ENCODE measurements around the gene GPR55. TPM values are rescaled to one million over a fixed set of nuclear protein-coding genes. Genes with fewer than 3 reads are reported as not detected.
A peak's percentile ranks its signal among the peaks of the same experiment; 100 is the strongest.

The GPR55 gene
- total and polyA plus RNA-seq, 2 of the 8 experiments (the other 6 are each of a cell fraction or from before 2014, with no cell fraction given) = not detected

GRCh38 chr2:230874876-230875275 is 50.2 kb downstream of the GPR55 start:
- Histone ChIP-seq H4K91ac (replicated peaks; ENCODE audit: insufficient read length, low read length) (no peak overlapping the region), H3K27me3 (replicated peaks in 1 of 4; ENCODE audit: control insufficient read depth in 3 of 4, extremely low read depth in 1 of 4, insufficient read depth in 3 of 4, low read length in 3 of 4) (no peaks in the 10 kb centered on the region), H3K36me3 (ENCODE audit: control insufficient read depth in 2 of 4, insufficient read depth in 4 of 4, low read length in 3 of 4) (peaks cover 20 to 66% (median 46%) of the 10 kb centered on the region in 4 experiments), H3K27ac (ENCODE audit: low read depth, low read length) (no peak overlapping the region), H3K23me2 (ENCODE audit: low read depth, low read length) (no peaks in the 10 kb centered on the region), H2BK20ac (ENCODE audit: low read length) (no peak overlapping the region), H2BK12ac (ENCODE audit: low read depth, low read length) (no peak overlapping the region), H3K4me2 (ENCODE audit: insufficient read depth in 1 of 2, low read depth in 2 of 2, low read length in 2 of 2) (no peak overlapping the region), H2BK120ac (replicated peaks; ENCODE audit: low read depth, low read length) (no peak overlapping the region), H4K8ac (ENCODE audit: extremely low read depth, insufficient read depth, low read length) (no peak overlapping the region), H2AFZ (ENCODE audit: low read length) (no peak overlapping the region), H4K5ac (ENCODE audit: insufficient read length, low read depth, low read length) (no peak overlapping the region), H3K4me1 (replicated peaks in 1 of 4; ENCODE audit: control insufficient read depth in 3 of 4, insufficient read depth in 4 of 4, low read length in 3 of 4) (peaks cover 9 to 22% (median 19%) of the 10 kb centered on the region in 4 experiments), H3K14ac (ENCODE audit: insufficient read length) (no peak overlapping the region), H3K79me2 (ENCODE audit: control insufficient read depth in 1 of 2, insufficient read depth in 2 of 2, low read length in 2 of 2) (peaks cover 15 to 47% of the 10 kb centered on the region in 2 experiments; a peak in 3 of 4 replicates), H2BK5ac (ENCODE audit: low read depth, low read length) (peak overlapping the region; percentile 44; the same call in 1 of the 2 replicates), H3K9ac (replicated peaks in 1 of 4; ENCODE audit: extremely low read depth in 1 of 4, low read depth in 3 of 4, low read length in 3 of 4) (no peak overlapping the region), H3K56ac (replicated peaks; ENCODE audit: insufficient read length, low read depth, low read length) (no peak overlapping the region), H3K4ac (replicated peaks; ENCODE audit: insufficient read length, low read depth, low read length) (no peak overlapping the region), H3K9me3 (ENCODE audit: insufficient read depth in 2 of 2, low read depth in 1 of 2, low read length in 1 of 2) (no peaks in the 10 kb centered on the region), H3K18ac (ENCODE audit: extremely low read depth, low read length) (no peak overlapping the region), H4K20me1 (replicated peaks in 1 of 2; ENCODE audit: control insufficient read depth in 1 of 2, insufficient read depth in 2 of 2, low read length in 2 of 2) (peaks cover 9 to 38% of the 10 kb centered on the region in 2 experiments), H2AK5ac (ENCODE audit: low read depth, low read length) (no peak overlapping the region), H3K79me1 (ENCODE audit: low read depth, low read length) (peaks cover 28% of the 10 kb centered on the region), H3K23ac (ENCODE audit: insufficient read length) (no peak overlapping the region), H3K4me3 (ENCODE audit: extremely low read depth in 1 of 4, insufficient read depth in 2 of 4, low read depth in 3 of 4, low read length in 4 of 4) (no peak overlapping the region), H2BK15ac (ENCODE audit: low read length) (no peak overlapping the region)
- FAIRE-seq (no peak), DNase-seq (ENCODE audit: low read depth in 1 of 2, low spot score in 2 of 2) (no peak)
- 98% methylated on average over 10 of the region's 10 CpGs; no CpG with 5 or more reads in 1 of the 2 experiments for WGBS, 2 experiments (ENCODE audit: extremely low coverage in 1 of 2, insufficient coverage in 1 of 2, insufficient read length in 1 of 2, insufficient replicate concordance in 2 of 2, low coverage in 1 of 2, low lambda C conversion rate in 2 of 2, missing lambda C conversion rate in 1 of 2)
- TF ChIP-seq TEAD4 (IDR thresholded peaks at IDR 0.05; ENCODE audit: low read depth, low read length) (no peak), POLR2A (IDR thresholded peaks at IDR 0.05; ENCODE audit: control extremely low read depth in 1 of 2, low read depth in 2 of 2, low read length in 2 of 2) (peak in 1 of 2 experiments; percentile 32; a peak in 1 of 3 replicates)
- POLR2A ChIA-PET (ENCODE audit: partially characterized antibody) = interaction anchor here (0.9 to 2.1 kb wide), 4 partner anchors 8 to 27 kb away, joined by 3 to 6 read pairs (median 4); partner anchors contain the start of gene ITM2C
- CTCF ChIA-PET (ENCODE audit: partially characterized antibody) = interaction anchor here (1.0 to 2.4 kb wide), 4 partner anchors 9 to 24 kb away, joined by 3 to 7 read pairs (median 4); no protein-coding TSS in a partner anchor

Measured in H1 (cell line).